T-helper 22 cell (primary cell): ENCODE results near the gene INPP5A.

ENCODE experiments used
- DNase-seq: peaks from one replicate; pipeline ENCODE4 v3.0.0-alpha.2; 2020; ENCODE audit warnings: low read depth

Gene INPP5A

GRCh38 chr10:132705173-132705572 lies 167.6 kb downstream of the INPP5A start:
- no peak for DNase-seq

DNA sequence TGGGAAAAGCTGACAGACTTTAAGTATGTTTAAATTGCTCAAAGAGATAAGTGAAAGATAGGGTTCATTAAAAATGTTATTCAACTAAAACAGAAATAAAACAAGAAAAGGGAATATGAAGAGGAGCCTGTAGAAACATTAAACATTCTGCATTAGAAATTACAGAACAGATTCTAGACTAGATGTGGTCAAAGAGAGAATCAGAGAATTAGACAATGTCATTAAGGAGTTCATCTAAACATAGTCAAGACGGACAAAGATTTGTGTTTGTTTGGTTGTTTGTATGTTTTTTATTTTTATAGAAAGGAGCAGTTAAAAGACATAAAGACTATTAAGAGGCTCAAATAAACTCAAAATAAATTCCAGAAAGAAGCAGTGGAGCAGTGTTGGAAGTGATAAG lies 168.4 kb downstream of the INPP5A start:
- DNase-seq: no peak

- no peak for DNase-seq
Observed at GRCh38 chr10:132706701-132707100, 169.1 kb downstream of the INPP5A start.

- DNase-seq: no peak
Observed at GRCh38 chr10:132707121-132707775, 169.7 kb downstream of the INPP5A start.

- no peak for DNase-seq
Observed at GRCh38 chr10:132707776-132708171, 170.2 kb downstream of the INPP5A start.

DNA sequence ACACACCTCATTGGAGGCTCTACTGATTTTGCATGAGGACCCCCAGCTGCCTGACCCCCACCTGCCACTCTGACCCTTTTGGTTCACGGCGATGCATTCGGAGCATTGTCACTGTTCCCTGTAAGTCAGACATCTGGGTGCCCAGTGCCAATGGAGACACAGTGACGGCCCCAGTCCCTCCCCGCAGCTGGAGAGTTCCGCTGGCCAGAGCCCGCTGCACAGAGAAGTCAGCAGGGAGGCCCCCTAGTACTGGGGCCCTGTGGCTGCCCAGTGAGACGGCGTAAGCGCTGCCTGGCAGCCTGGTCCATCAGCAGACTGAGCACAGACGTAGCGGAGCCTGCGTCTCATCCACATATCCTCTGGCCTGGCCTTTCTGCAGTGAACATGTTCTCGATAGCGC lies 170.9 kb downstream of the INPP5A start:
- no peak for DNase-seq

- no peak for DNase-seq
Observed at GRCh38 chr10:132708936-132709335, 171.3 kb downstream of the INPP5A start.

DNA sequence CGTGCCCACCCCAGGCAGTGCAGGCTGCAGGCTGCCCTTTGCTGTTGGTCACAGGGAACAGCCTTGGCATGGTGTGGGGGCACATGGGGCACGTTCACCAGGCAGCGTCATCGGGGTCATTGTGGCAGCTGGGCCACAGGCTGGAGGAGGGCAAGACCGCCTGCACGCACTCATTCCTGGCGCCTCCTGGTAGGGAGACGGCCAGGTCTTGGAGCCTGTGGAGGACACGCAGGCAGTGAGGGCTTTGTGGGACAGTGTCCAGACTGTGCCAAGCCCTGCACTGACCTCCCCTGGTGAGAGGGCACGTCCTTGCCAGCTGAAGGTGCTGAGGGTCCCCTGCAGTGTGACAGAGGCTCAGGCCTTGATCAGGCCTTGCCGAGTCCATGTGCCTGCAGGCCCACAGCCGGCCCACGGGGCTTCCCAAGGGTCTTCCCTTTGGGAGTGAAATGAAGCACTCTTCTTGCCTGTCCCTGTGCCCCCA lies 171.9 kb downstream of the INPP5A start:
- no peak for DNase-seq

DNA sequence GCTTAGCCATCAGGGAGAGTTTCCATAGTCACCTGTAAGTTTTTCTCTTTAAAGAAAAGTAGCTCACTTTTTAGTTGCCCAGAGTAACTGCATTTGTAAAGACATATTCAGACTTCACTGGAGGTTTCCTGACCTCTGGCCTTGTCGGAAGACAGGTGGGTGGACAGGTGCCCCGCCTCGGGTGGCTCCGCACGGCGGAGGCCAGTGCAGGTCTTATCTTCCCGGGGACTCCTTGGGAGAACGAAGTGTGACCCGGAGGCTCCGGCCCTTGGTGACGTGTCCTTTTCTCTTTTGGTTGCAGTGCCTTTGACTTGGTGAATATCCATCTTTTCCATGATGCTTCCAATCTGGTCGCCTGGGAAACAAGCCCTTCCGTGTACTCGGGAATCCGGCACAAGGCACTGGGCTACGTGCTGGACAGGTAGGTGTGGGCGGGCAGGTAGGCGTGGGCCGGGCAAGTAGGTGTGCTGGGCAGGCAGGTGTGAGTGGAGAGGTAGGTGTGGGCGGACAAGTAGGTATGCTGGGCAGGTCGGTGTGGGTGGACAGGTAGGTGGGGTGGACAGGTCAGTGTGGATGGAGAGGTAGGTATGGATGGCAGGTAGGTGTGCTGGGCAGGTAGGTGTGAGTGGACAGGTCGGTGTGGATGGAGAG lies 172.6 kb downstream of the INPP5A start:
- no peak for DNase-seq

DNA sequence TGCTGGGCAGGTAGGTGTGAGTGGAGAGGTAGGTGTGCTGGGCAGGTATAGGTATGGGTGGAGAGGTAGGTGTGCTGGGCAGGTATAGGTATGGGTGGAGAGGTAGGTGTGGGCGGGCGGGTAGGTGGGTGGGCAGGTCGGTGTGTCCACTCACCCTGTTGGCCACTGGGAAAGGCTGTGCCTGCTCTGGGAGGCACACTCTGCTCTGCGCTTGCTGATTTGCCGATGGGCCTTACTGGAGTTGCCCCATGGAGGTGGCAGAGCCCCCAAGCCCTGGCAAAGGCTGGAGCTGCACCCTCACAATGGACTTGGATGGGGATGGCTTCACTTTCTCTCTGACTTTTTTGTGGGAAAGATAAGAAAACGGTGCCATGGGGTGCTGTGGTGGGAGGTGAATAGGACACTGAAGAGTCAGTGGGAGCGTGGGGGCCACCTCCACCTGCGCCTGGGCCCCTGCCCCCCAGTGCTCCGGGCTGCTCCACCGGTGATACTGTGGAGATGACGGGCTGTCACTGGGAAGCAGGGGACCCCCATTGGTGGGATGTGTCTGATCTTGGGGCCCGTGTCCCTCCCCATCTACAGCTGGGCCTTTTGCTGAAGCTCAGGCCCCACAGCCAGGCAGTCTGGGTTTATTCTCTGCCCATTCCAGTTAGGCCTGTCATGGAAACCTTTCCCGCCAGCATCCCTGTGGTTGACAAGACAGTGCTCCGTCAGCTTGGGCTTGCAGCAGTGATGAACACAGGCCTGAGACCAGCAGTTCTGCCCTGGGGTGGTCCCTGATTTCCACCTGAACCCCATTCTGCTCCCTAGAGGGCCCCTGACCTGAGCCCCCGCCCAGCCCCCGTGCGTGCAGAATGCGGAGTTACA lies 173.4 kb downstream of the INPP5A start:
- DNase-seq: no peak

DNA sequence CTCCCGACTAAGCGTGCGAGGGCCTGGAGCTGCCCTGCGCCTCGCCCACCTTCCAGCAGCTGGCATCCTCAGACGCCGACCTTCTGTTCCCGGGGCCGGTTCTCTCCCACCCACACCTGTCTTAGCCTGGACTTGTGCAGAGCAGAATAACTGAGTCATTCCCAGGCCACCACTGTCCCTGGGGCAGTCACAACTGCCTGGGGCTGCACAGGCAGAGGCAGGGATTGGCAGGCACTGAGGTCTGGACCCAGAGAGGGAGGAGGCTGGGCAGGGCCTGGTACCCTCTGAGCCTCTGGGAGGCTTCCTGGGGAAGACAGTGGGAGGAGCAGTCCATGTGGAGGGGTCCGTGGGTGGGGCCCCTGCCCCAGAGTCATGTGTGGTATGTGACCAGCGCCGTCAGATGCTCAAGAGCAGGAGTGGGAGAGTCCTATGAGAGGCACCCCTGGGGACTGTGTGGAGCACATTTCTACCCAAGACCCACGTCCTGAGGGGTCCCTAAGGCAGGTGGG lies 174.1 kb downstream of the INPP5A start:
- no peak for DNase-seq

GRCh38 chr10:132712291-132712690 lies 174.7 kb downstream of the INPP5A start:
- DNase-seq: no peak

GRCh38 chr10:132712743-132713142 lies 175.2 kb downstream of the INPP5A start:
- DNase-seq: no peak

GRCh38 chr10:132713421-132714095 lies 176.0 kb downstream of the INPP5A start:
- no peak for DNase-seq

DNA sequence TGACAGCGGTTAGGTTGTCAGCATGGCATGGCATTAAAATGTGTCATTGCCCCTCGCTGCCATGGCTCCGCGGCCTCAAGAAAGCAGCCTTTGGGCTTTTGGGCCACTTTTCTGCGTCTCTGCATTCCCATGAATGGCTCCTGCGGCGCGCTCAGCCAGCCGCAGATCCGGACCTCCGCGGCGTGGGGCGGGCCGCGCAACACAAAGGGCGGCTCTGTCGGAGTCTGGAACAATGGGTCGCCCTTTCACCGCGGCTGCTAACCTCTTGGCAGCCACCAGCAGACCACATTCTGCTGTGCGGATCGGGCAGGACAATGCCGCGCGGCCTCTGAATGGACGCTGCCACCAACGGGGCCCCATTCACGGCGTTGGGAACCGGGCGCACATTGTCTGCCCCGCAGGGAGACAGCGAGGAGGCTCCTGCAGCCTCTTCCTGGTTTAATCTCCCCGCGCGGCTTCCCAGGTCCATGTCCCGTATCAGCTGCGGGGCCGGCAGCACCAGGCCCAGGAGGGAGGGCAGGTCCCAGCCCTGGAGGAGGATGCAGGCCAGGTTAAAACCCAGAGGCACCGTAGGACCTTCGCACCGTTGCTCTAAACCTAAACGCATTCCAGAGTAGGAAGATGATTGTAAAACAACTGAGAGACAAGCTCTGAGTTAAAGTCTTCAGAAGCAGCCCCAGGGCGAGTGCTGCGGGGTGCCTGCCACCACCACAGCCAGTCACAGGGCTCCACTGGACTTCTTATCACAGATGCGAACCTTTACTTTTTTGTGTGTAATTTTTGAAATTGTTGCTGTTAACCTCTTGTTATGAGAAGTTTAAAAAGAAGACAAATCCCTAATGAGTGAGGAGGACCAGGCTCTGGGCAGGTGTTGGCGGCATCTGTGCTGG lies 176.8 kb downstream of the INPP5A start:
- DNase-seq: no peak

DNA sequence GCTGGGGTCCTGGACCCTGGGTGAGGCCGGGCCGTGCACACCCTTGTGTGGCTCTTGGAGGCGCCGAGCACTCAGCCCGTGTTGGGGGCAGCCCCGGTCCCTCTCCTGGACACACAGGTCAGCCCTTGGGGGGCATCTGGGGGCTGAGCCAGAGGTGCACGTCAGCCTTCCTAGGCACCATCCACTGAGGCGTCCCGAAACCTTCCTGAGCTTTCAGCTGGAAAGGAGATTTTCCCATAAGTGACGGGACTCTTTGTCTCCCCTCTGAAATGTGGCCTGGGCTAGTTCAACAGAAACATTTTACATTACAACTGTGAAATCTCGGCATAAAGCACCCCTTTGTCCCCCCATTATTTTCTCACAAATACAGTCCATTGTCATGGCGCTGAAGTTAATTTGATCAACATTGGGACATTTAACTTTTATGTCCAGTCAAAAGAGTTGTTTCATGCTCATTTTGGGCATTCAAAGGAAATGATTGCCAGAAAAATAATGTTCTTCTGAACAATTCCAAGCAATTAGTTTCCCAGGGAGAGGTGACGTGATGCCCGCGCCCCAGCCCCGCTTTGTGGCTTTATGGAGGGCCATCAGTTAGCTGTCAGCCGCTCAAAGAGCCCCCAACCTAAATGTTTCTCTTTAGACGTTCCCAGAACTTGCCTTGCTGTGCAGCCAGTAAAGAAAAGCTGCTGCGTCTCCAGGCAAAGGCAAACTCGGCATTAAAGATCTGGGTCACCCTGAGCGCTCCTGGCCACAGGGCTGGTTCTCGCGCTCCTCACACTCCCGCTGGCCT lies 177.6 kb downstream of the INPP5A start:
- no peak for DNase-seq

DNA sequence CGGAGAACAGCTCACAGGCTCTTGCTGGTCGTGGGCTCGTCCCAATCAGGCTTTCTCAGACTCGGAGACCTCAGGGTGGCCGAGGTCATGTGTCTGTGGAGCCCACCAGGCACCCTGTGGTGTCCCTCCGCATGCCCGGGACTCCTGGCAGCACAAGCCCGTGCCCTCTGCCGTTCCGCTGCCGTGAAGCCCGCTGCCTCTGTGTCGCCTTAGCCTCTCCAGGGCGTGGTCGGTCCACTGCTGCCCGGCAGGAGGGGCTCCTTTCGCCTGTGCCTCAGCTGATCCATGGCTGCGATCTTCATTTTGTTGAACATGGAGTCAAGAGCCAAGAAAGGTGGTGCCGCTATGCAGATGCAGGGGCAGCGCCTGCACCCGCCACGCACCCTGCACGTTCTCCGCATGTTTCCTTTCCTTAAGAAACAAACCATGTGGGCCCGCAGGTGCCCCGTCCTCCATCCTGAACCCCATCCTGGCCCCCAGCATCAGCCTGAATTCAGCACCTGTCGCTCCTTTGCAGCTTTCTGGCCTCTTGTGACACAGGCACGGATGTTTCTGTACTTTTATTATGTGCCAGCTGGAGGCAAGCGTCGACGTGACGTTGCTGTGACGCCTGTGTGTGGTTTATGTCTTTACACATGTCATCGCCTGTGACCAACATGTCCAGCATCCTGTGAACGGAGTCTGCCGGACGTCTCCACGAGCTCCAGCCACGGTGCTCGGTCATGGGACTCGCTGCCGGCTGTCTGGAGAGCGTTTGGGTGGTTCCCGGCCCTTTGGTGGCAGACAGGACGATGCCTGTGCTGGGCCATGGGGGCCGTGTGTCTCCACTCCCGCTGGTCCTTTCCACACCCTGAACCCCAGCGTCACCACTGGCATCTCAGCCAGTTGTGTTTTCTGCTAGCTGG lies 178.4 kb downstream of the INPP5A start:
- no peak for DNase-seq

- DNase-seq: no peak
Observed at GRCh38 chr10:132716691-132717490, 179.3 kb downstream of the INPP5A start.
